Lung (tissue), 12 donors: ENCODE data around the gene ALDH16A1. TPM values are rescaled to one million over a fixed set of nuclear protein-coding genes. Genes with fewer than 3 reads are reported as not detected.
"Not testable (repeated sequence)": the region's sequence is repeated elsewhere in the genome, so short reads cannot be mapped to it uniquely, and the experiment has no call there.

Experiments
- ATAC-seq: fragments of 200-7000 bp; cut with Tn5 transposase; one replicate; pipeline ENCODE4 v1.9.1; 2020; ENCODE audit warnings: moderate number of reproducible peaks; ENCODE audit not compliant: insufficient read depth, low FRiP score
- DNase-seq, 3 donors: peaks; one replicate each; pipeline ENCODE4 v3.0.0-alpha.2; 2013 to 2017
- H3K27ac ChIP-seq, 2 donors: one replicate each; pipeline ENCODE4 v1.5.1; 2013; ENCODE audit warnings: mild to moderate bottlenecking in 2 of 2, moderate library complexity in 2 of 2, control low read depth in 1 of 2, inconsistent platforms in 1 of 2, low read depth in 1 of 2, low read length in 1 of 2
- H3K27me3 ChIP-seq, 3 donors: one replicate each; pipeline ENCODE4 v1.5.1; 2013; ENCODE audit warnings: low read length in 2 of 3; ENCODE audit not compliant: control insufficient read depth in 3 of 3, insufficient read depth in 3 of 3
- H3K36me3 ChIP-seq, 4 donors: one replicate each; pipeline ENCODE4 v1.5.1; 2013; ENCODE audit warnings: low read length in 4 of 4, mild to moderate bottlenecking in 1 of 4, moderate library complexity in 1 of 4; ENCODE audit not compliant: control insufficient read depth in 4 of 4, insufficient read depth in 4 of 4
- H3K4me1 ChIP-seq, 5 donors: one replicate each; pipeline ENCODE4 v1.5.1; 2013; ENCODE audit warnings: low read length in 5 of 5, mild to moderate bottlenecking in 2 of 5, moderate library complexity in 1 of 5; ENCODE audit not compliant: control insufficient read depth in 5 of 5, insufficient read depth in 5 of 5
- H3K4me3 ChIP-seq: one replicate; pipeline ENCODE4 v1.5.1; 2013; ENCODE audit warnings: mild to moderate bottlenecking, control low read depth, moderate library complexity
- H3K9ac ChIP-seq, 2 donors: one replicate each; pipeline ENCODE4 v1.5.1; 2013; ENCODE audit warnings: low read length in 2 of 2, control low read depth in 1 of 2; ENCODE audit not compliant: insufficient read depth in 1 of 2
- H3K9me3 ChIP-seq, 4 donors: one replicate each; pipeline ENCODE4 v1.5.1; 2013; ENCODE audit warnings: low read length in 3 of 4, mild to moderate bottlenecking in 1 of 4, moderate library complexity in 1 of 4; ENCODE audit not compliant: control insufficient read depth in 4 of 4, insufficient read depth in 3 of 4
- CTCF ChIP-seq: IDR thresholded peaks from 2 replicates; pipeline ENCODE4 v1.5.1; 2012; ENCODE audit warnings: mild to moderate bottlenecking; ENCODE audit errors: control extremely low read depth, extremely low read depth
- WGBS, 2 donors: extraction: QIAGEN DNeasy Blood & Tissue Kit; methylation state at CpG; one replicate each; pipeline ENCODE4 v1.1.7; 2013; 5-methylcytosine and 5-hydroxymethylcytosine counted together
- polyA plus RNA-seq, 2 donors: library from polyadenylated mRNA; stranded (reverse); fragments of 200-250 nt; gene quantifications; one replicate each; pipeline ENCODE4 v1.2.1, GENCODE V29; 2013
- total RNA-seq, 2 donors: library from RNA; depleted of rRNA in 1 of 2; stranded (reverse); fragments of >200 nt in 1 of 2; gene quantifications; one replicate each; pipeline ENCODE4 v1.2.1, GENCODE V29; 2014 to 2021
- donor health status: control.
- donor health status: control.
- donor health status: Bipolar disorder and iron deficiency.
- donor health status: healthy.
- donor health status: DM: yes; HTN: yes; CAD: no.

ALDH16A1 gene
- total and polyA plus RNA-seq, 4 donors = 21.1 to 53.3 (median 37.4) TPM

DNA sequence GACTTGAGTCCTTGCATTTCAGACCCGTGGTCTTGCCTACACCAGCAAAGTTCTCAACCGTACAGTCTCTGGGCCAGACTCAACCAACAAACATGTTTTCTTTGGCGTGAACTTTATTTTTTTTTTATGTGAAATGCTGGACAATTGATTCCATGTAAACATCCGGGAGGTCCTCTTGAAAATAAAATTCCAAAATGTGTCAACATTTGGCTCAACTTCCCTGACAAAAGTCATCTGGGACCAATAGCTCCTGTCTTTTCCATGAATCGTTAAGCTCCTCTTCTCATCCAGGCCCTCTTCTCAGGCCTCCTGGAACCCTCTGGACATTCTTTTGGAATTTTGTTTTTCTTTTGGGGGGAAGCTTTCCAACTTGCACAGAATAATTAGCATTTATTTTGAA lies 2.7 kb downstream of the ALDH16A1 start:
- Histone ChIP-seq H3K4me3 (no peak overlapping the region), H3K36me3 (peaks cover 0 to 14% (median 1%) of the 10 kb centered on the region in 4 donors), H3K9ac (peak overlapping the region in 1 of 2 donors; percentile 74), H3K27me3 (no peaks in the 10 kb centered on the region), H3K4me1 (peaks cover 0 to 34% (median 5%) of the 10 kb centered on the region in 5 donors), H3K9me3 (no peaks in the 10 kb centered on the region), H3K27ac (no peak overlapping the region)
- 76 to 81% methylated on average over 5 of the region's 5 CpGs for WGBS, 2 donors
- TF ChIP-seq CTCF = no peak
- no peak for ATAC-seq
- peak; percentile 54 to 95 (median 92) for DNase-seq

DNA sequence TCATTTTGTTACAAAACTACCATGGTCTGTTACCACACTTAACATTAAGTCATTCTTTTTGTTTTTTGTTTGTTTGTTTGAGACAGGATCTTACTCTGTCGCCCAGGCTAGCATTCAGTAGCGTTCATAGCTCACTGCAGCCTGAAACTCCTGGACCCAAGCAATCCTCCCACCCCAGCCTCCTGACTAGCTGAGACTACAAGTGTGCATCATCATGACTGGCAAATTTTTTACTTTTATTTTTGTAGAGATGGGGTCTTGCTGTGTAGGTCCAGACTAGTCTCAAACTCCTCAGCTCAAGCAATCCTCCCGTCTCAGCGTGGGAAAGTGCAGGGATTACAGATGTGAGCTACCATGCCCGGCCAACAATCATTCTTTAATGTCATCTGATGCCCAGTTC lies 3.3 kb downstream of the ALDH16A1 start:
- WGBS, 2 donors = 86% methylated on average over 5 of the region's 5 CpGs

DNA sequence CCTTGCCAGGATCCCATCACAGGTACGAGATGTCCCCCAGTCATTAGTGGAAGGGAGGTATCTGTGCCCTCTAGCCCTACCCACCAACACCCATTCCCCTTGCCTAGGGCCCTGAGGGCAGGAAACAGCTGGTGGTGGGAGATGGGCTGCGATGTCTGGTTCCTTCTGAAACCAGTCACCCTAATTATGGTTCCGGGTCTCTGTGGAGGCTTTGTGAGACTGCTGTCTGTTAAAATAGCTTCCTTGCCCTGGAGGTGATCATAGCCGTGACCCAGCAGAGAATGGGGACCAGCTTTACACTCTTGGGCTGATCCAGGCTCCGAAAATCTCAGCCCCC lies 5.5 kb downstream of the ALDH16A1 start:
- peaks cover 0 to 24% (median 1%) of the 10 kb centered on the region in 4 donors for H3K36me3 ChIP-seq
- H3K9me3 ChIP-seq = no peaks in the 10 kb centered on the region
- H3K27ac ChIP-seq = peak overlapping the region in 1 of 2 donors; percentile 43
- H3K27me3 ChIP-seq = no peaks in the 10 kb centered on the region
- no peak overlapping the region for H3K4me3 ChIP-seq
- TF ChIP-seq CTCF = no peak
- 76 to 83% methylated on average over 5 of the region's 5 CpGs for WGBS, 2 donors
- H3K9ac ChIP-seq = peak overlapping the region in 1 of 2 donors; percentile 66
- DNase-seq (no peak), ATAC-seq (no peak)
- H3K4me1 ChIP-seq = peaks cover 0 to 32% (median 5%) of the 10 kb centered on the region in 5 donors

More for the DNA sequence above, 3.3 kb downstream of the ALDH16A1 start:
- H3K27ac ChIP-seq = peak overlapping the region; percentile 5 to 29
- no peak for DNase-seq
- H3K4me3 ChIP-seq = no peak overlapping the region
- no peak for TF ChIP-seq CTCF
- H3K27me3 ChIP-seq = no peaks in the 10 kb centered on the region
- H3K9ac ChIP-seq = peak overlapping the region in 1 of 2 donors; percentile 74
- H3K4me1 ChIP-seq = peaks cover 0 to 32% (median 5%) of the 10 kb centered on the region in 5 donors
- H3K36me3 ChIP-seq = peaks cover 0 to 16% (median 1%) of the 10 kb centered on the region in 4 donors
- ATAC-seq = no peak
- no peaks in the 10 kb centered on the region for H3K9me3 ChIP-seq

DNA sequence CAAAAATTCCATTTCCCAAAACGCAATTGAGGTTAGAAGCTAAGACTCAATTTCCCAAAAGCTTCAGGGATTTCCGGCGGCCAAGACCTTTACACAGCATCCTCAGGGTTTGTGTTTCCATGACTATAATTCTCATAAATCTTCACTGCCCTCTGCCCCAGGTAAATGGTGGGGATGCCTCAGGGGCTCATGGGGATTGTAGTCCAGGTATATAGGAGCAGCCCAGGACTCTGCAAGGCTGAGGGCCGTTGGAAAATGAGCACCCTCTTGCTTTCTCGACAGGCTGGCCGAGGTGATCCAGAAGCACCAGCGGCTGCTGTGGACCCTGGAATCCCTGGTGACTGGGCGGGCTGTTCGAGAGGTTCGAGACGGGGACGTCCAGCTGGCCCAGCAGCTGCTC lies 6.4 kb downstream of the ALDH16A1 start:
- Histone ChIP-seq H3K4me1 (peaks cover 0 to 25% (median 5%) of the 10 kb centered on the region in 5 donors), H3K36me3 (peaks cover 0 to 31% (median 1%) of the 10 kb centered on the region in 4 donors), H3K27me3 (no peaks in the 10 kb centered on the region), H3K9me3 (no peaks in the 10 kb centered on the region), H3K27ac (no peak overlapping the region), H3K4me3 (no peak overlapping the region), H3K9ac (no peak overlapping the region)
- no peak for TF ChIP-seq CTCF
- ATAC-seq (no peak), DNase-seq (no peak)
- WGBS, 2 donors = 91 to 95% methylated on average over 12 of the region's 12 CpGs

DNA sequence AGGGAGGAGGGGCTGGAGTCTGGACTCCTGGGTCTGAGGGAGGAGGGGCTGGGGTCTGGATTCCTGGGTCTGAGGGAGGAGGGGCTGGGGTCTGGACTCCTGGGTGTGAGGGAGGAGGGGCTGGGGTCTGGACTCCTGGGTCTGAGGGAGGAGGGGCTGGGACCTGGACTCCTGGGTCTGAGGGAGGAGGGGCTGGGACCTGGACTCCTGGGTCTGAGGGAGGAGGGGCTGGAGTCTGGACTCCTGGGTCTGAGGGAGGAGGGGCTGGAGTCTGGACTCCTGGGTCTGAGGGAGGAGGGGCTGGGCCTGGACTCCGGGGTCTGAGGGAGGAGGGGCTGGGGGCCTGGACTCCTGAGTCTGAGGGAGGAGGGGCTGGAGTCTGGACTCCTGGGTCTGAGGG lies 8.1 kb downstream of the ALDH16A1 start:
- H3K27ac ChIP-seq, H3K27me3 ChIP-seq, ATAC-seq, DNase-seq, H3K4me3 ChIP-seq, H3K9ac ChIP-seq, H3K9me3 ChIP-seq: not testable (repeated sequence)
- WGBS, 2 donors = 0% methylated on average over 1 of the region's 1 CpG; no CpG with 5 or more reads in 1 of the 2 donors
- Histone ChIP-seq H3K4me1 (peaks cover 0 to 17% (median 5%) of the 10 kb centered on the region in 5 donors), H3K36me3 (peaks cover 0 to 40% (median 1%) of the 10 kb centered on the region in 4 donors)
